GM19099 (cell line): Measurements from ENCODE around the gene IL12B.

Source experiments
- POLR2A ChIP-seq: IDR thresholded peaks from 3 replicates; pipeline ENCODE4 v1.6.1; 2011; ENCODE audit warnings: low read depth; ENCODE audit not compliant: insufficient read length; ENCODE audit errors: extremely low read depth

The IL12B gene

GRCh38 chr5:159304961-159305595 is 25.2 kb downstream of the IL12B start:
- no peak for TF ChIP-seq POLR2A

GRCh38 chr5:159303286-159303685 is 27.0 kb downstream of the IL12B start:
- TF ChIP-seq POLR2A = no peak

DNA sequence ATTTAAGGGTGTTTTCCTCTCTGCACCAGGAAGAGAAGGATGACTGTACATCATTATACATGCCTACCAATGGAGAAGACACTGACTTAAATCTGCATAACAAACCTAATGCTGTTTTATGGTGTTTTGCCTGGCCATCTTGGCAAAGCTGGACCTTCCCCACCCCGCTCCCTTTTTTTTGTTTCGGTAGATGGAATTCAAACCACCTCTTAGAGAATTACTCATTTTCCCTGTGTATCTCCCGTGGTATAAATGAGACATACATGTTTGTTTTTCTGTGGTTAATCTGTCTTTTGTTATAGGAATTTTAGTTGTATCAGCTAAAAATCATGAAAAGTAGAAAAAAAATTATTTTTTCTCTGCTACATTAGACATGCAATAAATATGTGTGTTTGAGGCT is 28.8 kb downstream of the IL12B start:
- no peak for TF ChIP-seq POLR2A

DNA sequence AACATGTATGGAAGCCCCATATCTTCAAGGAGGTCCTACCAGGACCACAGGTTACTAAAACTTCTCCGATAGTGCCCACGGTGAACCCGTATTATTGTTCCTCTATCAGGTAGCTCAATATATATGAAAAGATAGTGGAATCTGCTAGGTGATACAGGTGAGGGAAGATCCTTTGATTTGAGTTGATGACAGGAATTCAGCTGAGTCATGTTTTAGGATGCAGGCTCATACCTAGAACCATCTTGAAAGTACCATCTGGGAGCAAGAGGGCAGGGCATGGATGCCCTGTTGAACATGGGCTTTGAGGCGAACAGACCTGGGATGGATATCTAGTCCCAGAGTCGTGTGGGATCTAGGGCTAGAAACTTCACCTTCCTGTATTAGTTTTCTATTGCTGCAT is 35.4 kb downstream of the IL12B start:
- TF ChIP-seq POLR2A = no peak

GRCh38 chr5:159290741-159291140 is 39.5 kb downstream of the IL12B start:
- TF ChIP-seq POLR2A = no peak

- no peak for TF ChIP-seq POLR2A
Measured at GRCh38 chr5:159286420-159287035, 43.8 kb downstream of the IL12B start.

DNA sequence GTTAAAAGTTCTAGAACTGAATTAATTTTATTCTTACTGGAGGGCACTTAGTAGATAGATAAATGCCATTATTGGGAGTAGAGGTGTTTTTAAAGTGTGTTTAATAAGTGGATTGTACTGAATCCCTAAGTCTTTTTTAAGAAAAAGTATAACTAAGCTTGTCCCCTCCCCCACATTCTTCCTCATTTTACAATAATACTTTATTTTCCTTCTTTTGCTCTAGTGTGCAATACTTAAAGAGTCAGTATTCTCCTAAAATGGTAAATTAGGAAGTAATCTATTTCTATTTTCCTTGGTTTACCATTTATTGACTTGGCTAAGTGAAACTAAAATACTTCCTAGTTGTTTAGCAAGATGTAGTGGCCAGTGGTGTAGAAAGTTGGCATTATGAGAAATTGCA is 55.6 kb downstream of the IL12B start:
- no peak for TF ChIP-seq POLR2A

GRCh38 chr5:159273923-159274322 is 56.4 kb downstream of the IL12B start:
- TF ChIP-seq POLR2A = no peak

GRCh38 chr5:159269723-159270122 is 60.6 kb downstream of the IL12B start:
- no peak for TF ChIP-seq POLR2A
